Activated naive CD4-positive, alpha-beta T cell (primary cell): ENCODE results near the gene HSD17B11.
"Not testable (repeated sequence)": the region's sequence is repeated elsewhere in the genome, so short reads cannot be mapped to it uniquely, and the experiment has no call there.

Source experiments
- DNase-seq, 4 experiments: peaks; one replicate each; lab custom pipeline; 2025; lab: John Stamatoyannopoulos, UW

The HSD17B11 gene

DNA sequence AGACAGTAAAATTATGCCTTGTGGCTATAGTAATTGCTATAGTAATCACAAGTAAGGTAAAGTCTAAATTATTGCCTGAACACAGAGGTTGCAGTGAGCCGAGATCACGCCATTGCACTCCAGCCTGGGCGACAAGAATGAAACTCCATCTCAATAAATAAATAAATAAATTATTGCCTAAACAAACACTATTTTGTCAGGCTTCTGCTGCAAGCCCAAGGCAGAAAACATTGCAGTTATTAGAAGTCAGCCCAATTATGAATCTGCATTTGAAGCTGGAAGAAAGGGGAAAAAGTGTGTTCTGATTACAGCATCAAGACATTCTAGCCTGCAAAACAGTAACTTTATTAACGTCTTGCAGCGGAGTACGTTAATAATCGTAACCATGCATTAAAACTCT lies 85.4 kb downstream of the HSD17B11 start:
- DNase-seq = no peak

DNA sequence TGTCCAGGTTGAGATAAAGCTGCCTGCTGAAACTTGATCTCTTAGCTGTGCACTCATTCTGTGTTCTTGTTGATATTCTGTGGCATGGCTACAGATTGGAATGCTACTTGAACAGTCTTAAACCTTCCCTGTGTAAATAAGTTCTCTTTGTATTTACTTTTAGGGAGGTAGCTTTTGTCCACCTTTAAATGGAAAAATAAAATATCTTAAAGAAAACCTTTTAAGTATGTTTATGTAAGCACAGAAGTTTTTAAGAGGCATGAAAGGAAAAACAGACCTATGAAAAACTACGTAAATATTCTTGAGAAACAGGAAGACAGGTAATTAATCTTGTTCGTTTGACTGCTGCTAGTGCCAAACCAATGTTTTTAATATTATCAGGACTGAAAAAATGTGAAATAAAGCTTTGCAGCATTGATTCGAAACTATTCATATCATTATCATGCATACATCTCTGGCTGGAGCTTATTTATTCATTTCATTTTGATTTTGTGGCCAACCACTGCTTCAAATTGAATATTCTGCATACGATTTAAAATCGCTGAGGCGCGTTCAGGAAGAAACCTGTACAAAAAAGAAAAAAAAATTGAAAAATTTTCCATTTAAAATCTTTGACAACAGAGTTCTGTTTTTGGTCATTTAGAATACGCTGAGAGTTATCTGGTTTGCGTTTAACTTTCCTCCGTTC lies 86.1 kb downstream of the HSD17B11 start:
- DNase-seq = no peak

DNA sequence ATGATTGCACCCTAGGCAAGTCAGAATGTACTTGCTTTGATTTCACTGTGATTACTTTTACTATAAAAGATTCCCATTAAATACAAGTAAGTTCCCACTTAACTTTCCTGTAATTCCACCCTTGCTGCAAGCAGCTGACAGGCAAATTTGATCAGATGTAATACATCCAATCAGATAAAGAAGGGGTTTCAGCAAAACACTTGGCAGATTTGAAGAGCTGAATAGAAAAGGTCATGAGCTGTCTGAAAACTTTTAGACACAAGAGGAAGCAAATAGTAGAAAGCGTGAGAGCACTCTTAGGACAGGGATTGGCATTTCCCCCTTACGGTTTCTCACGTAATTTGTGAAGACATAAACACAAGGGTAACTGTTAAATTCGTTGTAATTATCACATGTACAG lies 91.1 kb downstream of the HSD17B11 start:
- DNase-seq = no peak

DNA sequence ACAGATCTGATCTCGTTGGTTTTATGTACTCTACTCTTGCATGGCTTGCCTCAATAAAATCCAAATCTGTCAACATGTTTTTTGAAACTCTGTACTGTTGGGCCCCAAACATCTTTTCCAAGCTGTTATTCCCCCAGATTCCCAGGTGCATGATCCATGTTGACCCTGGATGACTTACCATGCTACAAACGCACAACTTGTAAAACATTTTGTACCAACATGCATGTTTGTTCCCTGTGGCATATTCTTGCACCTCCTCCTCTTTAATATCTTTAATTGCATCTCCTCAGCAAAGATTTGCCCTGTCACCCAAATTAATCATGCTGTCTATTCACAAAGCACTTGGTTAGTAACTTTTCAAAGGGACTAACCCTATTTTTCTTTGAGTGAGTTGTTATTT lies 92.6 kb downstream of the HSD17B11 start:
- no peak for DNase-seq

DNA sequence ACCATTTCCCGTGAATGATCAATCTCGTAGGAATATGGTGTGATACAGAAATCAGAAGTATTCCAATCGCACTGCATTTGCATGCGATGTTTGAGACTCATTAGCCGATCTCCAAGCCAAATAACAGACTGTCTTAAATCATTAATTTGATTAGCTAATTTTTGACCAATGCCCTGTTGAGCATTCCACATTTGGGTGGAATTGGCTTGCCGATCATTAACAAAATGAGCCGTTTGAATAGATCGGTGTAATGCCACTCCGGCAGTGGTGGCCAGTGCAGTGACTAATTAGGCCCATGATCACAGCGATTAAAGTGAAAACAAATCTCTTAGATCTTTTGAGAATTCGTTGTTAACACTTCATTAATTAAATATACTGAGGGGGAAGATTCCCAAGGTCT lies 96.1 kb downstream of the HSD17B11 start:
- DNase-seq = not testable (repeated sequence)

DNA sequence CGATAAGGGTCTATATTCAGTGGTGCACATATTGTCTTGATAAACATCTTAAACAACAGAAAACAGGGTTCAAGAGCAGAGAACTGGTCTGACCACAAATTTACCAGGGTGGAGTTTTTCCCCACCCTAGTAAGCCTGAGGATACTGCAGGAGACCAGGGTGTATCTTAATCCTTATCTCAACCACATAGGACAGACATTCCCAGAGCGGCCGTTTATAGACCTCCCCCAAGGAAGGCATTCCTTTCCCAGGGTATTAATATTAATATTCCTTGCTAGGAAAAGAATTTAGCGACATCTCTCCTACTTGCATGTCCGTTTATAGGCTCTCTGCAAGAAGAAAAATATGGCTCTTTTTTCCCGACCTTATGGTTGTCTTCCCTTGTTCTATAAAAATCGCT lies 97.1 kb downstream of the HSD17B11 start:
- DNase-seq = not testable (repeated sequence)

DNA sequence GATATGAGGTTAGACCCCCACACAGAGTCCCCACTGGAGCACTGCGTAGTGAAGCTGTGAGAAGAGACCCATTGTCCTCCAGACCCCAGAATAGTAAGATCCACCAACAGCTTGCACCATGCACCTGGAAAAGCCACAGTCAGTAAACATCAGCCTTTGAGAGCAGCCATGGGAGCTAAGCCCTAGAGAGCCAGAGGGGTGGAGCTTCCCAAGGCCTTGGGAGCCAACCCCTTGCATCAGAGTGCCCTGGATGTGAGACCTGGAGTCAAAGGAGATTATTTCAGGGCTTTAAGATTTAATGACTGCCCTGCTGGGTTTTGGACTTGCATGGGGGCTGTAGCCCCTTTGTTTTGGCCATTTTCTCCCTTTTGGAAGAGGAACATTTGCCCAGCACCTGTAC lies 104.0 kb downstream of the HSD17B11 start:
- no peak for DNase-seq
